SK-N-SH treated with all-trans-retinoic acid at 6 μM for 48 hours (cell line): ENCODE data around the gene HOXC4.

Experiments used
- ATAC-seq: fragments of 200-7000 bp; cut with Tn5 transposase; 3 replicates; pipeline ENCODE4 v1.9.1; 2020; ENCODE audit warnings: mild to moderate bottlenecking, moderate library complexity
- ARNTL ChIP-seq: fragments of 450-650 bp; formaldehyde crosslinking; IDR thresholded peaks from 2 replicates; pipeline ENCODE4 v1.5.0; 2020; ENCODE audit warnings: low read depth, mild to moderate bottlenecking, moderate library complexity, borderline replicate concordance
- BACH2 ChIP-seq: fragments of 250-450 bp; sonication (Bioruptor Pico); IDR thresholded peaks from 2 replicates; pipeline ENCODE4 v1.9.0; 2021; ENCODE audit warnings: mild to moderate bottlenecking, borderline replicate concordance
- CSDC2 ChIP-seq: fragments of 250-450 bp; sonication (Bioruptor Pico); IDR thresholded peaks from 2 replicates; pipeline ENCODE4 v1.5.0; 2020; ENCODE audit warnings: mild to moderate bottlenecking, moderate library complexity
- CSRNP3 ChIP-seq: fragments of 250-450 bp; sonication (Bioruptor Pico); IDR thresholded peaks from 2 replicates; pipeline ENCODE4 v1.5.1; 2021; ENCODE audit warnings: mild to moderate bottlenecking, moderate library complexity
- ESRRG ChIP-seq: fragments of 250-450 bp; sonication (Bioruptor Pico); IDR thresholded peaks from 2 replicates; pipeline ENCODE4 v1.6.1; 2021; ENCODE audit warnings: mild to moderate bottlenecking
- GLIS3 ChIP-seq: fragments of 250-450 bp; sonication (Bioruptor Pico); IDR thresholded peaks from 2 replicates; pipeline ENCODE4 v1.5.0; 2020; ENCODE audit warnings: mild to moderate bottlenecking, moderate library complexity
- ISL1 ChIP-seq: fragments of 250-450 bp; sonication (Bioruptor Pico); IDR thresholded peaks from 2 replicates; pipeline ENCODE4 v2.1.2; 2022; ENCODE audit warnings: mild to moderate bottlenecking, moderate library complexity
- OSR1 ChIP-seq: fragments of 250-450 bp; sonication (Bioruptor Pico); IDR thresholded peaks from 2 replicates; pipeline ENCODE4 v1.8.0; 2022; ENCODE audit warnings: moderate library complexity, mild to moderate bottlenecking, inconsistent platforms
- PPARA ChIP-seq: fragments of 250-450 bp; sonication (Bioruptor Pico); IDR thresholded peaks from 2 replicates; pipeline ENCODE4 v1.5.0; 2020; ENCODE audit warnings: mild to moderate bottlenecking, borderline replicate concordance
- RARB ChIP-seq: fragments of 250-450 bp; sonication (Bioruptor Pico); IDR thresholded peaks from 2 replicates; pipeline ENCODE4 v1.8.0; 2021; ENCODE audit warnings: mild to moderate bottlenecking, moderate library complexity
- SNAI2 ChIP-seq: fragments of 250-450 bp; sonication (Bioruptor Pico); IDR thresholded peaks from 2 replicates; pipeline ENCODE4 v1.5.0; 2020; ENCODE audit warnings: mild to moderate bottlenecking, moderate library complexity
- TCF4 ChIP-seq: fragments of 250-450 bp; sonication (Bioruptor Pico); IDR thresholded peaks from 2 replicates; pipeline ENCODE4 v1.8.0; 2021; ENCODE audit warnings: mild to moderate bottlenecking, moderate library complexity, borderline replicate concordance
- TOX ChIP-seq: fragments of 250-450 bp; sonication (Bioruptor Pico); IDR thresholded peaks from 2 replicates; pipeline ENCODE4 v1.8.0; 2021; ENCODE audit warnings: mild to moderate bottlenecking, moderate library complexity, borderline replicate concordance
- TSHZ2 ChIP-seq: fragments of 250-450 bp; sonication (Bioruptor Pico); IDR thresholded peaks from 2 replicates; pipeline ENCODE4 v1.5.0; 2020; ENCODE audit warnings: mild to moderate bottlenecking, moderate library complexity
- ZC3H10 ChIP-seq: fragments of 250-450 bp; sonication (Bioruptor Pico); IDR thresholded peaks from 2 replicates; pipeline ENCODE4 v1.5.1; 2021; ENCODE audit warnings: mild to moderate bottlenecking, moderate library complexity
- ZFP30 ChIP-seq: fragments of 450-650 bp; formaldehyde crosslinking; IDR thresholded peaks from 2 replicates; pipeline ENCODE4 v1.5.0; 2022; ENCODE audit warnings: mild to moderate bottlenecking, moderate library complexity
- ZNF565 ChIP-seq: fragments of 450-650 bp; formaldehyde crosslinking; conservative IDR thresholded peaks from 2 replicates; pipeline ENCODE4 v1.5.0; 2020; ENCODE audit warnings: low read depth, mild to moderate bottlenecking, moderate library complexity
- ZNF70 ChIP-seq: fragments of 450-650 bp; formaldehyde crosslinking; IDR thresholded peaks from 2 replicates; pipeline ENCODE4 v1.5.0; 2020; ENCODE audit warnings: mild to moderate bottlenecking, moderate library complexity
- ZNF8 ChIP-seq: fragments of 450-650 bp; formaldehyde crosslinking; IDR thresholded peaks from 2 replicates; pipeline ENCODE4 v1.5.0; 2020; ENCODE audit warnings: mild to moderate bottlenecking, moderate library complexity
- TF ChIP-seq, protein P1 (sequence below): fragments of 250-450 bp; sonication (Bioruptor Pico); IDR thresholded peaks from 2 replicates; pipeline ENCODE4 v1.8.0; 2020; ENCODE audit warnings: mild to moderate bottlenecking, moderate library complexity, borderline replicate concordance
- TF ChIP-seq, protein P2 (sequence below): fragments of 250-450 bp; sonication (Bioruptor Pico); IDR thresholded peaks from 2 replicates; pipeline ENCODE4 v1.8.0; 2021; ENCODE audit warnings: low read depth, mild to moderate bottlenecking, moderate library complexity, borderline replicate concordance
- TF ChIP-seq, protein P3 (sequence below): fragments of 250-450 bp; sonication (Bioruptor Pico); IDR thresholded peaks from 2 replicates; pipeline ENCODE4 v1.5.1; 2020; ENCODE audit warnings: low read depth, mild to moderate bottlenecking, moderate library complexity

Gene HOXC4

DNA sequence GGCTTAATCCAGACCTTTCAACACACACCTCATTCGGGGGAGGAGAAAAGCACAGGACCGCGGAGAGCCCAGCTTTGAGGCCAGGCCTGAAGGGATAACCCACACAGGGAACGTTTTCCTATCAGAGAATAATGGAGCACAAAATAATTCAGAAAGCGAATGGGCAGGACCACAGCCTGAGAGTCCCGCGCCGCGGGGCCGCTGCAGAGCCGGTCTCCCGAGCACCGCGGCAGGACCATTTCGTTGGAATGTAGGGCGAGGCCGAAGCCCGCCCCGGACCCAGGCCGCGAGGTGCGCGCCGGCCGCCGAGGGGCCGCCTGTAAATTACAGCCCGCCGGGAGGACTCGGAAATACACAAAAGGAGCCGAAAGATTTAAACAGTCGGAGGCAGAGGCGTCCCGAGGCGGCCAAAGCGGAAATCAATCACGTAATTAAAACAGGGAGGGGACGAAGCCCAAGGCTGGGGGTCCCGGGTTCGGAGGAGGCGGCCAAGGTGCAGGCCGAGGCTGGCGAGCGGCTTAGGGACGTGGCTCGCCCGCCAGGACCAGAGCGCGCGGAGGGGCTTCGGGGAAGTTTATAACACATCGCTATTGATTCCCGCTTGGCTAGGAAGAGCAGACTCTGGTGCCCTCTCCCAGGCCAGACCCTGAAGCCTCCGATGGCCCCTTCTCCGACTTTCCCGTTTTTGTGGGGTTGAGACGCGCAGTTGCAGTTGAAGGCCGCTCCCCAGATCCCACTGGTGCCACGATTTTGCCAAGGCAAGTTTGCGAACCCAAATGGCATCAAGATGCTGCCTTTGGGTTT, 6.3 kb upstream of the HOXC4 start:
- ATAC-seq, result no peak
- no peak for TF ChIP-seq TSHZ2
- no peak for TF ChIP-seq ZNF8 (CRISPR knock-in tag)
- no peak for TF ChIP-seq CSRNP3
- no peak for TF ChIP-seq PPARA (CRISPR knock-in tag)
- TF ChIP-seq ZNF70 (CRISPR knock-in tag), result no peak
- TF ChIP-seq ESRRG (CRISPR knock-in tag), result no peak
- TF ChIP-seq SNAI2, result no peak
- TF ChIP-seq BACH2 (CRISPR knock-in tag), result no peak
- TF ChIP-seq ZFP30 (CRISPR knock-in tag), result no peak
- no peak for TF ChIP-seq CSDC2 (CRISPR knock-in tag)
- TF ChIP-seq, protein P1, sequence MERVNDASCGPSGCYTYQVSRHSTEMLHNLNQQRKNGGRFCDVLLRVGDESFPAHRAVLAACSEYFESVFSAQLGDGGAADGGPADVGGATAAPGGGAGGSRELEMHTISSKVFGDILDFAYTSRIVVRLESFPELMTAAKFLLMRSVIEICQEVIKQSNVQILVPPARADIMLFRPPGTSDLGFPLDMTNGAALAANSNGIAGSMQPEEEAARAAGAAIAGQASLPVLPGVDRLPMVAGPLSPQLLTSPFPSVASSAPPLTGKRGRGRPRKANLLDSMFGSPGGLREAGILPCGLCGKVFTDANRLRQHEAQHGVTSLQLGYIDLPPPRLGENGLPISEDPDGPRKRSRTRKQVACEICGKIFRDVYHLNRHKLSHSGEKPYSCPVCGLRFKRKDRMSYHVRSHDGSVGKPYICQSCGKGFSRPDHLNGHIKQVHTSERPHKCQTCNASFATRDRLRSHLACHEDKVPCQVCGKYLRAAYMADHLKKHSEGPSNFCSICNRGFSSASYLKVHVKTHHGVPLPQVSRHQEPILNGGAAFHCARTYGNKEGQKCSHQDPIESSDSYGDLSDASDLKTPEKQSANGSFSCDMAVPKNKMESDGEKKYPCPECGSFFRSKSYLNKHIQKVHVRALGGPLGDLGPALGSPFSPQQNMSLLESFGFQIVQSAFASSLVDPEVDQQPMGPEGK (CRISPR knock-in tag), result no peak
- no peak for TF ChIP-seq RARB (CRISPR knock-in tag)
- TF ChIP-seq ARNTL (CRISPR knock-in tag), result no peak
- no peak for TF ChIP-seq TCF4 (CRISPR knock-in tag)
- TF ChIP-seq, protein P2, sequence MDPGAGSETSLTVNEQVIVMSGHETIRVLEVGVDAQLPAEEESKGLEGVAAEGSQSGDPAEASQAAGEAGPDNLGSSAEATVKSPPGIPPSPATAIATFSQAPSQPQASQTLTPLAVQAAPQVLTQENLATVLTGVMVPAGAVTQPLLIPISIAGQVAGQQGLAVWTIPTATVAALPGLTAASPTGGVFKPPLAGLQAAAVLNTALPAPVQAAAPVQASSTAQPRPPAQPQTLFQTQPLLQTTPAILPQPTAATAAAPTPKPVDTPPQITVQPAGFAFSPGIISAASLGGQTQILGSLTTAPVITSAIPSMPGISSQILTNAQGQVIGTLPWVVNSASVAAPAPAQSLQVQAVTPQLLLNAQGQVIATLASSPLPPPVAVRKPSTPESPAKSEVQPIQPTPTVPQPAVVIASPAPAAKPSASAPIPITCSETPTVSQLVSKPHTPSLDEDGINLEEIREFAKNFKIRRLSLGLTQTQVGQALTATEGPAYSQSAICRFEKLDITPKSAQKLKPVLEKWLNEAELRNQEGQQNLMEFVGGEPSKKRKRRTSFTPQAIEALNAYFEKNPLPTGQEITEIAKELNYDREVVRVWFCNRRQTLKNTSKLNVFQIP (CRISPR knock-in tag), result no peak
- TF ChIP-seq OSR1 (CRISPR knock-in tag), result no peak
- TF ChIP-seq, protein P3, sequence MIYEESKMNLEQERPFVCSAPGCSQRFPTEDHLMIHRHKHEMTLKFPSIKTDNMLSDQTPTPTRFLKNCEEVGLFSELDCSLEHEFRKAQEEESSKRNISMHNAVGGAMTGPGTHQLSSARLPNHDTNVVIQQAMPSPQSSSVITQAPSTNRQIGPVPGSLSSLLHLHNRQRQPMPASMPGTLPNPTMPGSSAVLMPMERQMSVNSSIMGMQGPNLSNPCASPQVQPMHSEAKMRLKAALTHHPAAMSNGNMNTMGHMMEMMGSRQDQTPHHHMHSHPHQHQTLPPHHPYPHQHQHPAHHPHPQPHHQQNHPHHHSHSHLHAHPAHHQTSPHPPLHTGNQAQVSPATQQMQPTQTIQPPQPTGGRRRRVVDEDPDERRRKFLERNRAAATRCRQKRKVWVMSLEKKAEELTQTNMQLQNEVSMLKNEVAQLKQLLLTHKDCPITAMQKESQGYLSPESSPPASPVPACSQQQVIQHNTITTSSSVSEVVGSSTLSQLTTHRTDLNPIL (CRISPR knock-in tag), result no peak
- TF ChIP-seq ISL1 (CRISPR knock-in tag), result no peak
- no peak for TF ChIP-seq GLIS3
- TF ChIP-seq ZNF565, result no peak

DNA sequence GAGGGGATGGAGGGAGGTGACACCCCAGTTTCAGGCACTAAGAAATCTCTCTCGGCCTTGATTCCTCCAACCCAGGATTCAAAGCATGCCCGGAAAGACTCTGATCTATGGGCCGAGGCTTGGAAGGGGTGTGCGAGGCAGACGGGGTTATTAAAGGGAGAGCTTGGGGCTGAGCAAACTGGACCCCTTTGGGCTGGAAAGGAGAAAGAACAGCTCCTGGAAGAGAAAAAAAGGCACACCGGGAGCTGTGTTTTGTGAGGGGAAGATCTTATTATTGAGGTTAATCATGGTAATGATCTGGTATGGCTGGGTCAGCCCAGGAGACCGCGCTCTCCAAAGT, 5.7 kb upstream of the HOXC4 start:
- no peak for ATAC-seq
- TF ChIP-seq PPARA (CRISPR knock-in tag) (no peak), ZFP30 (CRISPR knock-in tag) (no peak), ZNF8 (CRISPR knock-in tag) (no peak), TOX (CRISPR knock-in tag) (no peak), CSRNP3 (no peak), ZC3H10 (CRISPR knock-in tag) (no peak), GLIS3 (no peak), CSDC2 (CRISPR knock-in tag) (no peak), ZNF565 (no peak), ARNTL (CRISPR knock-in tag) (no peak), ESRRG (CRISPR knock-in tag) (no peak), ZNF70 (CRISPR knock-in tag) (no peak), OSR1 (CRISPR knock-in tag) (no peak), SNAI2 (no peak)
- TF ChIP-seq, protein P2 (CRISPR knock-in tag), result no peak
- TF ChIP-seq, protein P3 (CRISPR knock-in tag), result no peak
